K562 (cell line): ENCODE results near the gene FILIP1. TPM values are rescaled to one million over a fixed set of nuclear protein-coding genes. Genes with fewer than 3 reads are reported as not detected.

Experiments used
- BRF1 ChIP-seq: IDR thresholded peaks from 3 replicates; pipeline ENCODE4 v1.6.1; 2011; ENCODE audit warnings: borderline replicate concordance, mild to moderate bottlenecking; ENCODE audit not compliant: insufficient read length; ENCODE audit errors: extremely low read depth
- CHD4 ChIP-seq: fragments of 200-600 bp; sonication (generic); IDR thresholded peaks from 3 replicates; pipeline ENCODE4 v1.6.1; 2012; ENCODE audit warnings: low read depth, mild to moderate bottlenecking, mixed read lengths, low read length, inconsistent platforms; ENCODE audit not compliant: insufficient read depth, insufficient replicate concordance, poor library complexity, severe bottlenecking
- DMBX1 ChIP-seq: fragments of 250-450 bp; sonication (Bioruptor Pico); IDR thresholded peaks from 2 replicates; pipeline ENCODE4 v1.8.0; 2022; ENCODE audit warnings: inconsistent platforms, mild to moderate bottlenecking, moderate library complexity, borderline replicate concordance
- E2F5 ChIP-seq: sonication (generic); formaldehyde crosslinking; IDR thresholded peaks from 2 replicates; pipeline ENCODE4 v1.8.0; 2022; ENCODE audit warnings: mild to moderate bottlenecking, missing genetic modification reagents
- EWSR1 ChIP-seq: fragments of 450-650 bp; IDR thresholded peaks from 2 replicates; pipeline ENCODE4 v1.6.1; 2018; ENCODE audit warnings: borderline replicate concordance, mild to moderate bottlenecking, low read depth, moderate library complexity; ENCODE audit not compliant: partially characterized antibody
- FOXP4 ChIP-seq: sonication (generic); formaldehyde crosslinking; IDR thresholded peaks from 2 replicates; pipeline ENCODE4 v1.8.0; 2022; ENCODE audit warnings: mild to moderate bottlenecking, missing genetic modification reagents, borderline replicate concordance
- GTF2F1 ChIP-seq: IDR thresholded peaks from 2 replicates; pipeline ENCODE4 v1.6.1; 2011; ENCODE audit warnings: low read depth, low read length, improper control_type of control experiment
- HNRNPL ChIP-seq: fragments of 200-400 bp; formaldehyde crosslinking; IDR thresholded peaks from 2 replicates; pipeline ENCODE4 v1.6.1; 2017; ENCODE audit warnings: low read depth, mild to moderate bottlenecking, low read length
- JUND ChIP-seq, 2 experiments: IDR thresholded peaks; 2 replicates in 1 of 2; 3 replicates in 1 of 2; pipeline ENCODE4 v1.6.1; 2011; ENCODE audit warnings: borderline replicate concordance in 2 of 2, low read depth in 2 of 2, low read length in 2 of 2, improper control_type of control experiment in 1 of 2, missing biosample characterization in 1 of 2, missing genetic modification characterization in 1 of 2, missing genetic modification reagents in 1 of 2
- MIER1 ChIP-seq: fragments of 450-650 bp; IDR thresholded peaks from 2 replicates; pipeline ENCODE4 v1.6.1; 2016; ENCODE audit warnings: antibody characterized with exemption, mild to moderate bottlenecking, low read depth
- PATZ1 ChIP-seq: fragments of 250-450 bp; sonication (Bioruptor Pico); IDR thresholded peaks from 2 replicates; pipeline ENCODE4 v1.5.0; 2020; ENCODE audit warnings: mild to moderate bottlenecking, borderline replicate concordance
- POLR2AphosphoS5 ChIP-seq: IDR thresholded peaks from 2 replicates; pipeline ENCODE4 v1.6.1; 2011; ENCODE audit warnings: mild to moderate bottlenecking, low read depth, low read length, moderate library complexity; ENCODE audit not compliant: control insufficient read depth, insufficient read depth
- SMARCC2 ChIP-seq: fragments of 450-650 bp; IDR thresholded peaks from 2 replicates; pipeline ENCODE4 v1.6.1; 2017; ENCODE audit warnings: antibody characterized with exemption, moderate library complexity, mild to moderate bottlenecking, low read depth
- SMC3 ChIP-seq: conservative IDR thresholded peaks from 2 replicates; pipeline ENCODE4 v1.6.1; 2011; ENCODE audit warnings: low read depth, low read length, improper control_type of control experiment; ENCODE audit not compliant: insufficient read depth
- USF1 ChIP-seq: sonication (generic); formaldehyde crosslinking; IDR thresholded peaks from 2 replicates; pipeline ENCODE4 v1.9.0; 2022; ENCODE audit warnings: mild to moderate bottlenecking, missing genetic modification reagents
- ZNF197 ChIP-seq: fragments of 200-800 bp; sonication (Bioruptor generic); IDR thresholded peaks from 2 replicates; pipeline ENCODE4 v1.6.1; 2016; ENCODE audit warnings: low read depth, missing genetic modification characterization, missing compliant biosample characterization
- ZNF282 ChIP-seq: sonication (generic); formaldehyde crosslinking; IDR thresholded peaks from 2 replicates; pipeline ENCODE4 v1.8.1; 2023; ENCODE audit warnings: missing genetic modification reagents
- ZNF316 ChIP-seq: fragments of 450-650 bp; IDR thresholded peaks from 2 replicates; pipeline ENCODE4 v1.6.1; 2016
- ZNF699 ChIP-seq: fragments of 250-450 bp; sonication (Bioruptor Pico); IDR thresholded peaks from 2 replicates; pipeline ENCODE4 v1.8.0; 2021; ENCODE audit warnings: mild to moderate bottlenecking, moderate library complexity; ENCODE audit not compliant: insufficient replicate concordance
- ZNF707 ChIP-seq: fragments of 250-450 bp; sonication (Bioruptor Pico); conservative IDR thresholded peaks from 2 replicates; pipeline ENCODE4 v1.8.0; 2022; ENCODE audit warnings: inconsistent platforms, mild to moderate bottlenecking, moderate library complexity
- ZSCAN29 ChIP-seq: fragments of 450-650 bp; IDR thresholded peaks from 2 replicates; pipeline ENCODE4 v1.6.1; 2017
- polyA plus RNA-seq, 8 experiments: library from polyadenylated mRNA; depleted of rRNA in 4 of 8; stranded (reverse) in 5 of 8; unstranded in 3 of 8; fragments of >200 nt; fragmentation: Nextera tagmentation in 2 of 8; fragmentation: Illumina TruSeq in 1 of 8; extraction: Ambion mirVana in 2 of 8; extraction: Trizol in 1 of 8; gene quantifications; 2 replicates each; pipeline versions ENCODE4 v1.2.1 to v1.2.3, GENCODE V29; 2011 to 2014; ENCODE audit warnings: inconsistent platforms in 1 of 8, missing spikeins in 1 of 8
- total RNA-seq, 7 experiments: library from RNA; depleted of rRNA in 6 of 7; stranded (reverse); fragments of >200 nt in 6 of 7; fragmentation: Illumina TruSeq in 2 of 7; extraction: Trizol in 2 of 7; gene quantifications; 2 replicates each; pipeline versions ENCODE4 v1.2.1 to v1.2.3, GENCODE V29; 2011 to 2021; ENCODE audit warnings: low replicate concordance in 1 of 7

FILIP1 gene
- total and polyA plus RNA-seq, 9 of the 15 experiments (the other 6 are each of a cell fraction or from before 2014, with no cell fraction given): 0.03 to 0.25 (median 0.10) TPM; not detected in 1

- peak; percentile 71 for TF ChIP-seq JUND (IDR thresholded peaks at IDR 0.05; ENCODE audit: borderline replicate concordance, low read depth, low read length)
- no peak; the same call in 2 of the 3 replicates for TF ChIP-seq JUND (tag; IDR thresholded peaks at IDR 0.05; ENCODE audit: borderline replicate concordance, low read depth, low read length)
- no peak for TF ChIP-seq PATZ1 (CRISPR knock-in tag)
- TF ChIP-seq ZNF316: peak; percentile 57
- no peak for TF ChIP-seq ZNF197
- TF ChIP-seq EWSR1: no peak
- peak; percentile 92 for TF ChIP-seq USF1 (CRISPR knock-in tag)
- TF ChIP-seq GTF2F1: no peak; the same call in 1 of the 2 replicates
- peak; percentile 80; the same call in 1 of the 2 replicates for TF ChIP-seq POLR2AphosphoS5
- no peak for TF ChIP-seq FOXP4 (CRISPR knock-in tag)
- no peak for TF ChIP-seq HNRNPL
- TF ChIP-seq MIER1: no peak
- TF ChIP-seq SMC3: no peak
- no peak for TF ChIP-seq ZNF282 (CRISPR knock-in tag)
- TF ChIP-seq ZNF707 (CRISPR knock-in tag): no peak
- no peak for TF ChIP-seq ZNF699 (CRISPR knock-in tag)
- 0 out of 2 replicates have a peak, but pooled peaks have one; percentile 25 for TF ChIP-seq E2F5 (CRISPR knock-in tag)
- peak; percentile 13 for TF ChIP-seq CHD4
- TF ChIP-seq BRF1: no peak
- no peak for TF ChIP-seq ZSCAN29
- TF ChIP-seq SMARCC2: no peak
- TF ChIP-seq DMBX1 (CRISPR knock-in tag): no peak; the same call in 1 of the 2 replicates
Measured at GRCh38 chr6:75284632-75285282, 208.8 kb downstream of the FILIP1 start, which contains the start of gene TMEM30A (continued).
